Fibroblast of mammary gland (primary cell): ENCODE data around the gene LRP1B.

ENCODE experiments used
- DNase-seq: peaks from one replicate; pipeline ENCODE4 v3.0.0-alpha.2; 2010; ENCODE audit warnings: low read depth
- H3K4me3 ChIP-seq: 2 replicates; pipeline ENCODE4 v1.5.1; 2011; ENCODE audit warnings: low read depth, mild to moderate bottlenecking, low read length, moderate library complexity; ENCODE audit not compliant: control insufficient read depth
- CTCF ChIP-seq: conservative IDR thresholded peaks from 2 replicates; pipeline ENCODE4 v1.5.1; 2011; ENCODE audit warnings: low read depth, low read length, inconsistent platforms; ENCODE audit not compliant: control insufficient read depth, insufficient read depth

The LRP1B gene

DNA sequence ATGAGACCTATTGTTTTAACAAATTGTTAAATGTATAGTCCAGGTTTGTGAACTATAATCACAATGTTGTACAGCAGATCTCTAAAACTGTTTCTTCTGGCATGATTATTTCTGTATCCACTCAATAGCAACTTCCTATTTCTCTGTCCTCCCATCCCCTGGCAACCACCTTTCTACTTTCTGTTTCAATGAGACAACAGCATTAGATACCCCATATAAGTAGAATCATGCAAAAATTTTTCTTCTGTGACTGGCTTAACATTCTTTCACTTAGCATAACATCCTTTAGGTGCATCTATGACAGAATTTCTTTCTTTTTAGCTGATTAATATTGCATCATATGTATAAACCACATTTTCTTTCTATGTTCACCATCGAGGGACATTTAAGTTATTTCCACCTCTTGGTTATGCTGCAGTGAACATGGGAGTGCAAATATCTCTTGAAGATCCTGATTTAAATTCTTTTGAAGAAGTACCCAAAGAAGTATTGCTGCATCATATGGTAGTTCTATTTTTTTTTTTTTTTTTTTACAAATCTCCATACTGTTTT, 713.5 kb downstream of the LRP1B start:
- DNase-seq: no peak
- H3K4me3 ChIP-seq: no peak overlapping the region
- no peak for TF ChIP-seq CTCF

DNA sequence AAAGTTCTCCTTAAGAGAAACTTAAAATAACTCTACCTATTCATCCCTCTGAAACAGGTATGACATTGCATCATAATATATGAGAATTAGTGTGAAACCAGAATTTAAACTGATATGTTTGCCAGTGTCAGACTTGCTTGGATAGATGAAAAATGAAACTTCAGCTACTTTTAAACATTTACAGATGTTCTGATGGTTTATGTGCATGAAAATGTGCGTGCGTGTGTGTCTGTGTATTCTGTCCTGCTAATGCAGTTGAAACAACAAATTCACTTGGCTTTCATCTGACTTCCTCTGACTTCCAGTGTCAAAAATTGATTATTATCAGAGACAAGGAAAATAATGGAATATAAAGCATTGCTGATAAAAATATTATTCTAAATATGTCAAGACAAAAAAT, 719.4 kb downstream of the LRP1B start:
- no peak overlapping the region for H3K4me3 ChIP-seq
- TF ChIP-seq CTCF: no peak
- no peak for DNase-seq

DNA sequence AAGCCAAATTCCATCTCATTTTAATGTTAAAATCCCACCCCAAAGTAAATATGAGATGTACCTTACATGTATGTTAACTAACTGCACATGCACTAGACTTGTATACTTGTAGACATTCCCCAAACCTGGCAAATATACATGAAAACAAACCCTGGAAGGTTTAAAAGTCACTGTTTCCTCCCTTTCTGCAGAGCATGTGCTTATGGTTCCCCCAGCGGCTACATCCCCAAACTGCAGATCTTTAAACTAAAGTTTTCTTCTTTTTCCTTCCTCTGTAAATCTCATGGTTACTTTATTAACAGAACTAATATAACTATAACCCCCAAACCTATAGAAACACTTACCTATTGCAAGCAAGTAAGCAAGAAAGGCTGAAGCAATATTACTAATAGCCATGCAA, 731.5 kb downstream of the LRP1B start:
- peak; percentile 40 for TF ChIP-seq CTCF
- no peak overlapping the region for H3K4me3 ChIP-seq
- peak; percentile 3 for DNase-seq

GRCh38 chr2:141393214-141393545, 737.6 kb downstream of the LRP1B start:
- no peak overlapping the region for H3K4me3 ChIP-seq
- no peak for TF ChIP-seq CTCF
- no peak for DNase-seq

DNA sequence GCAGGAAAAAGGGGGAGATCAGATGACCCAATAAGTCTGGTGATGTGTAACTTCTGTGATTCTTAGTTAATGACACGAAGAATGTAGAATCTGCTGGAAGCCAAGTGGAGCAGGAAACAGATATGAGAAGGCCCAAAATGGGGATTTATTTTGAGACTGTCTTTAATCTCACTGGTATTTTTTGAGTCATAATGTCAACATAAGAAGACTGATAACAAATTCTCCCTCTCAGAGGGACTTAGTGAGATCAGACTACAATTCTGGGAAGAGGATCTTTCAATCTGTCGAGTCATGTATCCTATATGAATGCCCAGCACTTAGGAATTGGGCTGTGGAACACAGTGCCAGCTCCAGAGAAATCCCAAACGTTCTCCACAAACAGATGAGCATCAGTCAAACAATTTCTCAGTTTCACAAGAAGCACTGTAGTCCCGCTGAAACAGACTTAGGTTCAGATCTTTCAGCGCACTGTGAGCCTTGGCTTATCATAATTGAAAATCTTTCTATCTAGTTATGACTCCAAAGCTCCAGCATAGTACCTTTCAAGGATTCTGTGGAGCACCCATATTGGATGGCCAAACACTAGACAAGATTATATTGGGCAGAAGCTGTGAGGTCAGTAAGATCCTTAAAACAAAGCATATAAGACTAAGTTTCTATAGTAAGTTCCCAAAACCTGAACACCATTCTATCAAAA, 738.2 kb downstream of the LRP1B start:
- no peak for TF ChIP-seq CTCF
- H3K4me3 ChIP-seq: no peak overlapping the region
- DNase-seq: peak; percentile 5

DNA sequence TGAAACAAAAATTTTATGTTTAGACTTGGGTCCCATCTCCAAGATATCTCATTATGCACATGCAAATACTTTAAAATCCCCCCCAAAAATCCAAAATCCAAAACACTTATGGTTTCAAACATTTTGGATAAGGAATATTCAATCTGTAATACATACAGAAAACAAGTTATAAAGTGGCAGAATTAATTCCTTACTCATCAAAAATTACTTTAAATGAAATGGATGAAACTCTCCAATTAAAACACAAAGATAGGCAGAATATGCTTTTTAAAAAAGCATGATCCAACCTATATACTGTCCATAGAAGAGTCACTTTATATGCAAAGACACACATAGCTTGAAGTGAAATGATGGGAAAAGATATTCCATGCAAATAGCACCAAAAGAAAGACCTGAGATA, 744.6 kb downstream of the LRP1B start:
- no peak for TF ChIP-seq CTCF
- DNase-seq: no peak
- no peak overlapping the region for H3K4me3 ChIP-seq
